22Rv1 (cell line): ENCODE measurements around the gene CYP4F8.

Experiments used
- CTCF ChIP-seq: fragments of 450-650 bp; IDR thresholded peaks from 2 replicates; pipeline ENCODE4 v1.5.1; 2017; ENCODE audit warnings: mild to moderate bottlenecking
- ZFX ChIP-seq: fragments of 450-650 bp; IDR thresholded peaks from 2 replicates; pipeline ENCODE4 v1.6.1; 2017; ENCODE audit warnings: antibody characterized with exemption, borderline replicate concordance

- TF ChIP-seq CTCF (no peak), ZFX (no peak)
Observed at GRCh38 chr19:15584095-15584494, 30.9 kb upstream of the CYP4F8 start.
